BLaER1 treated with 17β-estradiol and CSF1 and Interleukin-3, amounts not matched to agents 10 nM and 100 nM (cell line): ENCODE data around the gene WDR33.

Source experiments
- H3K27ac ChIP-seq, 11 experiments: shearing (Covaris generic); formaldehyde crosslinking; 2 replicates each; pipeline ENCODE4 v1.8.1; 2022
- H3K27me3 ChIP-seq, 11 experiments: shearing (Covaris generic); formaldehyde crosslinking; 2 replicates each; pipeline ENCODE4 v1.8.1; 2022
- H3K36me3 ChIP-seq, 11 experiments: shearing (Covaris generic); formaldehyde crosslinking; 2 replicates each; pipeline ENCODE4 v1.8.1; 2022
- H3K4me1 ChIP-seq, 10 experiments: shearing (Covaris generic); formaldehyde crosslinking; 2 replicates each; pipeline ENCODE4 v1.8.1; 2022
- H3K4me2 ChIP-seq, 11 experiments: shearing (Covaris generic); formaldehyde crosslinking; 2 replicates each; pipeline ENCODE4 v1.8.1; 2022
- H3K4me3 ChIP-seq, 10 experiments: shearing (Covaris generic); formaldehyde crosslinking; 2 replicates each; pipeline ENCODE4 v1.8.1; 2022
- H3K9ac ChIP-seq, 11 experiments: shearing (Covaris generic); formaldehyde crosslinking; 2 replicates each; pipeline ENCODE4 v1.8.1; 2022
- H3K9me3 ChIP-seq, 11 experiments: shearing (Covaris generic); formaldehyde crosslinking; replicated peaks in 1 of 11; 2 replicates each; pipeline ENCODE4 v1.8.1; 2022
- H4K20me1 ChIP-seq, 11 experiments: shearing (Covaris generic); formaldehyde crosslinking; 2 replicates each; pipeline ENCODE4 v1.8.1; 2022
- Cebpa-rat ChIP-seq, 11 experiments: shearing (Covaris generic); IDR thresholded peaks; 2 replicates each; pipeline ENCODE4 v1.8.1; 2022

The WDR33 gene

GRCh38 chr2:127664065-127664894 is 146.7 kb downstream of the WDR33 start:
- Histone ChIP-seq H4K20me1 (peaks cover 0 to 22% (median 0%) of the 10 kb centered on the region in 11 experiments; a peak in 4 of 22 replicates), H3K27me3 (peaks cover 38 to 53% (median 46%) of the 10 kb centered on the region in 11 experiments), H3K4me3 (no peak overlapping the region), H3K9me3 (peaks cover 15 to 48% (median 29%) of the 10 kb centered on the region in 11 experiments; a peak in 20 of 22 replicates), H3K4me2 (no peak overlapping the region), H3K27ac (no peak overlapping the region), H3K9ac (no peak overlapping the region), H3K36me3 (peaks cover 0 to 18% (median 4%) of the 10 kb centered on the region in 11 experiments; a peak in 6 of 22 replicates), H3K4me1 (peaks cover 5 to 12% (median 8%) of the 10 kb centered on the region in 10 experiments; a peak in 18 of 20 replicates)
- no peak for TF ChIP-seq Cebpa-rat (IDR thresholded peaks at IDR 0.05)

GRCh38 chr2:127663566-127664064 is 147.4 kb downstream of the WDR33 start:
- Histone ChIP-seq H3K9ac (no peak overlapping the region), H3K27me3 (peaks cover 38 to 53% (median 46%) of the 10 kb centered on the region in 11 experiments), H4K20me1 (peaks cover 0 to 22% (median 0%) of the 10 kb centered on the region in 11 experiments; a peak in 4 of 22 replicates), H3K4me1 (peaks cover 7 to 19% (median 15%) of the 10 kb centered on the region in 10 experiments; a peak in 18 of 20 replicates), H3K9me3 (peaks cover 15 to 45% (median 29%) of the 10 kb centered on the region in 11 experiments; a peak in 20 of 22 replicates), H3K36me3 (peaks cover 0 to 18% (median 4%) of the 10 kb centered on the region in 11 experiments; a peak in 6 of 22 replicates), H3K4me3 (no peak overlapping the region), H3K27ac (no peak overlapping the region), H3K4me2 (no peak overlapping the region)
- no peak for TF ChIP-seq Cebpa-rat (IDR thresholded peaks at IDR 0.05)

GRCh38 chr2:127662937-127663565 is 147.9 kb downstream of the WDR33 start:
- Histone ChIP-seq H3K9me3 (peaks cover 15 to 41% (median 29%) of the 10 kb centered on the region in 11 experiments; a peak in 20 of 22 replicates), H3K27ac (no peak overlapping the region), H3K36me3 (peaks cover 0 to 18% (median 4%) of the 10 kb centered on the region in 11 experiments; a peak in 6 of 22 replicates), H3K27me3 (peaks cover 38 to 53% (median 46%) of the 10 kb centered on the region in 11 experiments), H3K9ac (no peak overlapping the region), H3K4me2 (no peak overlapping the region), H3K4me1 (peaks cover 7 to 24% (median 19%) of the 10 kb centered on the region in 10 experiments; a peak in 18 of 20 replicates), H3K4me3 (no peak overlapping the region), H4K20me1 (peaks cover 0 to 22% (median 0%) of the 10 kb centered on the region in 11 experiments; a peak in 4 of 22 replicates)
- TF ChIP-seq Cebpa-rat (IDR thresholded peaks at IDR 0.05): no peak

GRCh38 chr2:127661949-127662510 is 148.9 kb downstream of the WDR33 start:
- no peak overlapping the region for H3K27ac ChIP-seq
- no peak overlapping the region for H3K4me3 ChIP-seq
- peaks cover 0 to 18% (median 4%) of the 10 kb centered on the region in 11 experiments; a peak in 6 of 22 replicates for H3K36me3 ChIP-seq
- peaks cover 38 to 53% (median 45%) of the 10 kb centered on the region in 11 experiments for H3K27me3 ChIP-seq
- peaks cover 0 to 22% (median 0%) of the 10 kb centered on the region in 11 experiments; a peak in 4 of 22 replicates for H4K20me1 ChIP-seq
- H3K4me2 ChIP-seq: peak overlapping the region in 1 of 11 experiments; percentile 18; a peak in 2 of 22 replicates
- TF ChIP-seq Cebpa-rat (IDR thresholded peaks at IDR 0.05): no peak
- H3K4me1 ChIP-seq: peaks cover 7 to 35% (median 27%) of the 10 kb centered on the region in 10 experiments; a peak in 18 of 20 replicates
- H3K9ac ChIP-seq: no peak overlapping the region
- H3K9me3 ChIP-seq: peaks cover 15 to 41% (median 25%) of the 10 kb centered on the region in 11 experiments; a peak in 20 of 22 replicates

GRCh38 chr2:127661072-127661649 is 149.8 kb downstream of the WDR33 start:
- no peak overlapping the region; a peak in 1 of 22 replicates for H3K4me2 ChIP-seq
- no peak overlapping the region for H3K4me3 ChIP-seq
- no peak overlapping the region for H3K9ac ChIP-seq
- no peak for TF ChIP-seq Cebpa-rat (IDR thresholded peaks at IDR 0.05)
- peaks cover 7 to 43% (median 34%) of the 10 kb centered on the region in 10 experiments; a peak in 18 of 20 replicates for H3K4me1 ChIP-seq
- peaks cover 0 to 22% (median 0%) of the 10 kb centered on the region in 11 experiments; a peak in 4 of 22 replicates for H4K20me1 ChIP-seq
- peaks cover 36 to 44% (median 36%) of the 10 kb centered on the region in 11 experiments for H3K27me3 ChIP-seq
- peaks cover 15 to 41% (median 25%) of the 10 kb centered on the region in 11 experiments; a peak in 20 of 22 replicates for H3K9me3 ChIP-seq
- no peak overlapping the region for H3K27ac ChIP-seq
- peaks cover 0 to 18% (median 4%) of the 10 kb centered on the region in 11 experiments; a peak in 6 of 22 replicates for H3K36me3 ChIP-seq

GRCh38 chr2:127660291-127660578 is 150.7 kb downstream of the WDR33 start:
- Histone ChIP-seq H3K4me2 (0 out of 22 replicates have a peak overlapping the region, but pooled peaks of 1 of the 11 experiments have one; percentile 66), H3K27ac (no peak overlapping the region), H4K20me1 (peaks cover 0 to 19% (median 0%) of the 10 kb centered on the region in 11 experiments; a peak in 4 of 22 replicates), H3K9me3 (peaks cover 14 to 36% (median 25%) of the 10 kb centered on the region in 11 experiments; a peak in 20 of 22 replicates), H3K36me3 (peaks cover 0 to 17% (median 4%) of the 10 kb centered on the region in 11 experiments; a peak in 6 of 22 replicates), H3K4me1 (peaks cover 7 to 49% (median 36%) of the 10 kb centered on the region in 10 experiments; a peak in 18 of 20 replicates), H3K4me3 (no peak overlapping the region), H3K27me3 (peaks cover 26 to 35% (median 27%) of the 10 kb centered on the region in 11 experiments), H3K9ac (no peak overlapping the region)
- no peak for TF ChIP-seq Cebpa-rat (IDR thresholded peaks at IDR 0.05)

- Histone ChIP-seq H3K9ac (0 out of 22 replicates have a peak overlapping the region, but pooled peaks of 1 of the 11 experiments have one; percentile 1), H3K9me3 (peaks cover 8 to 30% (median 19%) of the 10 kb centered on the region in 11 experiments; a peak in 20 of 22 replicates), H3K4me2 (peak overlapping the region; percentile 43 to 77 (median 66)), H3K4me1 (peaks cover 7 to 49% (median 36%) of the 10 kb centered on the region in 10 experiments; a peak in 18 of 20 replicates), H3K27me3 (peaks cover 21 to 29% (median 21%) of the 10 kb centered on the region in 11 experiments), H3K36me3 (peaks cover 0 to 11% (median 0%) of the 10 kb centered on the region in 11 experiments; a peak in 6 of 22 replicates), H3K27ac (peak overlapping the region in 4 of 11 experiments; percentile 18 to 42 (median 30); a peak in 5 of 22 replicates), H3K4me3 (no peak overlapping the region), H4K20me1 (peaks cover 0 to 14% (median 0%) of the 10 kb centered on the region in 11 experiments; a peak in 2 of 22 replicates)
- TF ChIP-seq Cebpa-rat (IDR thresholded peaks at IDR 0.05): no peak
Observed at GRCh38 chr2:127659408-127660290, 151.3 kb downstream of the WDR33 start.
